ENCODE data around the gene PLA2G5.

DNA sequence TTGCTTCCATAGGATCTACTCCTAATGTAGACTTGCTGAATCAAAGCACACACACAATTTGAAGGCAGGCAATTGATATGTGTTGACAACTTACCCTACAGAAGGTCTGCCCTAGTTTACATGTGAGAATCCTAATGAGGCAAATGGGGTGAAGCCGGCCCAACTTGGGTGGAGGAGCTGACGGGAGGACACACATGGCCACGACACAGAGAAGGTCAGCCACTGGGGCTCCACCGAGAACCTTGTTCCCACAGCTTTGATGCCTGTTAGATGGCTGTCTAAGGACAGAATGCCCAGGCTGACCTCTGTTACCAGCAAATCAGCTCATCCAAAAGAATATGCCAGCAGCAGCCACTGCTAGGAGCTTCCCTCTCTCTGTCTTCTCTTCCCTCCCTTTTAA, 50.8 kb downstream of the PLA2G5 start:
- TF ChIP-seq, protein P1, sequence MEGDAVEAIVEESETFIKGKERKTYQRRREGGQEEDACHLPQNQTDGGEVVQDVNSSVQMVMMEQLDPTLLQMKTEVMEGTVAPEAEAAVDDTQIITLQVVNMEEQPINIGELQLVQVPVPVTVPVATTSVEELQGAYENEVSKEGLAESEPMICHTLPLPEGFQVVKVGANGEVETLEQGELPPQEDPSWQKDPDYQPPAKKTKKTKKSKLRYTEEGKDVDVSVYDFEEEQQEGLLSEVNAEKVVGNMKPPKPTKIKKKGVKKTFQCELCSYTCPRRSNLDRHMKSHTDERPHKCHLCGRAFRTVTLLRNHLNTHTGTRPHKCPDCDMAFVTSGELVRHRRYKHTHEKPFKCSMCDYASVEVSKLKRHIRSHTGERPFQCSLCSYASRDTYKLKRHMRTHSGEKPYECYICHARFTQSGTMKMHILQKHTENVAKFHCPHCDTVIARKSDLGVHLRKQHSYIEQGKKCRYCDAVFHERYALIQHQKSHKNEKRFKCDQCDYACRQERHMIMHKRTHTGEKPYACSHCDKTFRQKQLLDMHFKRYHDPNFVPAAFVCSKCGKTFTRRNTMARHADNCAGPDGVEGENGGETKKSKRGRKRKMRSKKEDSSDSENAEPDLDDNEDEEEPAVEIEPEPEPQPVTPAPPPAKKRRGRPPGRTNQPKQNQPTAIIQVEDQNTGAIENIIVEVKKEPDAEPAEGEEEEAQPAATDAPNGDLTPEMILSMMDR (conservative IDR thresholded peaks at IDR 0.05; ENCODE audit: low read depth, low read length), result no peak
- TF ChIP-seq EZH2 (IDR thresholded peaks at IDR 0.05; ENCODE audit: low read length, unreplicated experiment), result no peak
- no peak for TF ChIP-seq EZH2phosphoT487 (IDR thresholded peaks at IDR 0.05; ENCODE audit: borderline replicate concordance, low read length)
